Stimulated activated CD8-positive, alpha-beta memory T cell treated with anti-CD3 and anti-CD28 coated beads, Interleukin-2, amount 100 ng/mL, for 1 hour (primary cell): ENCODE data around the gene RBM33.
A peak's percentile ranks its signal among the peaks of the same experiment; 100 is the strongest.

Experiments
- DNase-seq, 2 donors: peaks; one replicate each; pipeline ENCODE4 v3.0.0-alpha.2; 2020; ENCODE audit warnings: low read depth in 2 of 2

RBM33 gene

GRCh38 chr7:155796381-155797261 is 152.2 kb downstream of the RBM33 start:
- peak; percentile 43 for DNase-seq

GRCh38 chr7:155797262-155798250 is 153.1 kb downstream of the RBM33 start:
- no peak for DNase-seq

GRCh38 chr7:155798673-155799439 is 154.4 kb downstream of the RBM33 start:
- DNase-seq: no peak

- DNase-seq: no peak
Measured at GRCh38 chr7:155799514-155799913, 155.1 kb downstream of the RBM33 start.

- no peak for DNase-seq
Measured at GRCh38 chr7:155800301-155800700, 155.8 kb downstream of the RBM33 start.

GRCh38 chr7:155800741-155801267 is 156.3 kb downstream of the RBM33 start:
- no peak for DNase-seq

- DNase-seq: no peak
Measured at GRCh38 chr7:155802291-155802690, 157.8 kb downstream of the RBM33 start.

GRCh38 chr7:155802906-155803417 is 158.5 kb downstream of the RBM33 start:
- no peak for DNase-seq

GRCh38 chr7:155803418-155804376 is 159.2 kb downstream of the RBM33 start:
- no peak for DNase-seq

GRCh38 chr7:155804431-155804831 is 160.0 kb downstream of the RBM33 start:
- no peak for DNase-seq

- DNase-seq: no peak
Measured at GRCh38 chr7:155804897-155805825, 160.7 kb downstream of the RBM33 start.

GRCh38 chr7:155805826-155806095 is 161.3 kb downstream of the RBM33 start:
- DNase-seq: no peak

GRCh38 chr7:155806096-155806871 is 161.8 kb downstream of the RBM33 start:
- no peak for DNase-seq

GRCh38 chr7:155807065-155807671 is 162.7 kb downstream of the RBM33 start:
- DNase-seq: no peak

GRCh38 chr7:155807789-155808548 is 163.5 kb downstream of the RBM33 start:
- DNase-seq: no peak

- DNase-seq: no peak
Measured at GRCh38 chr7:155808549-155809331, 164.3 kb downstream of the RBM33 start.
